ENCODE measurements around the gene EVA1C.
"Not testable (repeated sequence)": the region's sequence is repeated elsewhere in the genome, so short reads cannot be mapped to it uniquely, and the experiment has no call there.

EVA1C gene

GRCh38 chr21:32534113-32534512 is 121.6 kb downstream of the EVA1C start:
- DNase-seq, result no peak

- DNase-seq, result no peak
These were observed 123.1 kb downstream of the EVA1C start for GRCh38 chr21:32535612-32536011.

DNA sequence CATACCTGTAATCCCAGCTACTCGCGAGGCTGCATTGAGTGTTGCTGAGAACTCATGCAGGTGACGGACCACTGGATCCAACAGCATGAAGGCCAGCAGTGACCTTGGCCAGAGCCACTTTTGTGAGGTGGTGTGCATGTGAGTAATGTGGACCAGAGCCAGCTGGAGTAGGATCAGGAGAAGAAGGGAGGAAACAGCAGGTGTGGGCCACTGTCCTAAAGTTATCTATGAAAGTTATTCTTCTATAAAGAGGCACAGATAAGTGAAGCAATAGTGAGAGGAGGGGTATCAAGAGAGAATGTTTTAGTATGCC is 125.0 kb downstream of the EVA1C start:
- no peak for DNase-seq

DNA sequence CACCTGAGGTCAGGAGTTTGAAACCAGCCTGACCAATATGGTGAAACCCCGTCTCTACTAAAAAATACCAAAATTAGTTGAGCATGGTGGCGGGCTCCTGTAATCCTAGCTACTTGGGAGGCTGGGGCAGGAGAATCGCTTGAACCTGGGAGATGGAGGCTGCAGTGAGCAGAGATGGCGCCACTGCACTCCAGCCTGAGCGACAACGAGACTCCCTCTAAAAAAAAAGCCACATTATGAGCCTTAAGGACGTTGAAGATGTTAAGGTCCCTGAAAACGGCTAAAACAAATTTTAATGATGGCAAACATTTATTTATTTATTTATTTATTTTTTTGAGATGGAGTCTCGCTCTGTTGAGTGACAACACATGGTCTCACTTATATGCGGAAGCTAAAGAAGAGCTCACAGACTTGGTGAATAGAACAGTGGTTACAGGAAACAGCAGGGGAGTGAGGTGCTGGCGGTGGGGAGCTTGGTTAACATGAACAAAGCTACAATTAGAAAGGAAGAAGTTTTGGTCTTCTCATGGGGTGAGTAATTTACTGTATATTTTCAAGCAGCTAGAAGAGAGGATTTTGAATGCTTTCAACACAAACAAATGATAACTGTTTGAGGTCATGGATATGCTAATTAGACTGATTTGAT is 125.8 kb downstream of the EVA1C start:
- no peak for DNase-seq

DNA sequence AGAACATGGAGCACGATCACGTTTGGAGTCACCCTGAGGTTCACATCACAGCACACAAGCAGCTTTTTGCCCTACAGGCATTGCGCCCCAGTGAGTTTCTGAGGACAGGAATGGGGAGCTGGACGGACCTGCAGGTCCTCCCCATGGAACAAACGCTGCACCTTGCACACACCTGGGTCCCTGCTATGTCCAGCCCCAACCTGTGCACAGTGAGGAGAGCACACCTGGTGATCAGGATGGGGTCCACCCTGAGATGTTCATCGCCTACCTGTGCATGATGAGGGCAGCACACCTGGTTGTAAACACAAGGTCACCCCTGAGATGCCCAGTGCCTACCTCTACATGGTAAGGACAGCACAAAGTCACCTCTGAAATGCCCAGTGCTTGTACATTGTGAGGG is 126.9 kb downstream of the EVA1C start:
- DNase-seq, result no peak

- DNase-seq, result not testable (repeated sequence)
These were observed 130.6 kb downstream of the EVA1C start for GRCh38 chr21:32543056-32543455.

- no peak for DNase-seq
These were observed 131.5 kb downstream of the EVA1C start for GRCh38 chr21:32543975-32544374.

GRCh38 chr21:32544697-32545096 is 132.2 kb downstream of the EVA1C start:
- no peak for DNase-seq

GRCh38 chr21:32545948-32546441 is 133.5 kb downstream of the EVA1C start:
- no peak for DNase-seq

DNA sequence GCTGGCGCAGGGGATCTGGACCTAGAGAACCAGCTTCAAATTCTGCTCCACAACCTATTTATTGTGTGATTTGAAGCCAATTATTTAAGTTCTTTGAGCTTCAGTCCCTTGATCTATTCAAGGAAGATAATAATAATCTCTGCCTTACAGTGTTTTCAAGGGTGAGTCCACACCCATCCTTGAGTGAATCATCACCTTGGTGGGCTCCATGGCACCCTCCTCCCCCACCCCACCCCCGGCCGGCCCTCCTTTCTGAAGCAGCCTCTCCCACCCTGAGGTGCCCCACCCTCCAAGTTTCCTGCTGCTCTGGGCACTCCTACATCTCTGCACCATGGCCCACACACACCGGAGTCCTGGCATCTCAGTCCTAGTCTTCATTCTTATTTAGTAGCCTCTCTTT is 134.5 kb downstream of the EVA1C start:
- DNase-seq, result no peak

GRCh38 chr21:32548978-32549377 is 136.5 kb downstream of the EVA1C start:
- DNase-seq, result no peak

- no peak for DNase-seq
These were observed 136.9 kb downstream of the EVA1C start for GRCh38 chr21:32549440-32549839.

DNA sequence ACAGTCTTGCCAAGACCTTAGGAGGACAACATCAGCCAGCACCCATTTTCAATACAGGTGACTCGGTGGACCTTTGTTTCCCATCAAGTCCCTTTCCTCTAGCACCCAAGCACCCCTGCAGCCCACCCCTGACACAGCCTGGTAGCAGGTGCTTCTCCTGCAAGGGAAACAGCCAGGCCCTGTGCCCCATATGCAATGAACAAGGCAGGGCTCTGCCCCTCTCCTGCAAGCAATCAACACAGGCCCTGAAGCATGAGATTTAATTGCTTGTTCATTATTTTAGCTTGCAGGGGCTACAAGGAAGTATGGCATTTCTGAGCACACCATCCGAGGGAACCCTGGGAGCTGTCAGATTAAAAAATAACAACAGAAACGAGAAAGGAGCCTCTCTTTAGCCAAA is 137.4 kb downstream of the EVA1C start:
- no peak for DNase-seq

DNA sequence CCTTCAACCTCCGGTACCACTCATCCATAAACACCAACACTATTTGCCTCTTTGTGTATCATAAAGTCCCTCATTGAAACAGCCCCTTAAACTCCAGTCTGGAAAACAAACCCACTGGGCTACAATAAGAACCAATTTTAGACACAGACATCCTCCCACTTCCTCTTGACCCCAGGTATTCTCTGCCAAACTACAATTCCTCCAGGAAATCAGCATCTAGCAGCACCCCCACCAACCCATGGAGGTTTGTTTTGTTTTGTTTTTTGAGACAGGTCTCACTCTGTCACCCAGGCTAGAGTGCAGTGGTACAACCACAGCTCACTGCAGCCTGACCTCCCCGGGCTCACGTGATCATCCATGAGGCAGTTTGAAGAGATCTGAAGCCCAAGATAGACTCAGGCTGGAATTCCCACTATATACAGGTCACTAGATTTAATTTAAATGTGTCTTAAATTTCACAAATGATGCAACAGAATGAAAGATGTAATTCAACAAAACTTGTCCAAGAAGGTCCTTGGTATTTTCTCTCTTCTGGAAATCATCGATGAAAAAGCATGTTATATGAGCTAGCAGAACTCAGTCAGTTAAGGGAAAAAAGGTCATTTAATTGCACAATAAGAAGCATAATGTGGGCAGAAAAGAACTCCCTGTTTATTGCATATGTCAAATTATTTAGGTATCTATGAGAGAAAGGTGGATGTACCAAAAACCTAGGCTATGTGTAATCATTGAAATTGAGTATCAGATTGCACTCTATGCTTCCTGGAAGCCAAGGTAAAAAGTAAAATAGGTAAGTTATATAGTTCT is 142.5 kb downstream of the EVA1C start:
- DNase-seq, result no peak

- no peak for DNase-seq
These were observed 145.6 kb downstream of the EVA1C start for GRCh38 chr21:32558106-32558505.

DNA sequence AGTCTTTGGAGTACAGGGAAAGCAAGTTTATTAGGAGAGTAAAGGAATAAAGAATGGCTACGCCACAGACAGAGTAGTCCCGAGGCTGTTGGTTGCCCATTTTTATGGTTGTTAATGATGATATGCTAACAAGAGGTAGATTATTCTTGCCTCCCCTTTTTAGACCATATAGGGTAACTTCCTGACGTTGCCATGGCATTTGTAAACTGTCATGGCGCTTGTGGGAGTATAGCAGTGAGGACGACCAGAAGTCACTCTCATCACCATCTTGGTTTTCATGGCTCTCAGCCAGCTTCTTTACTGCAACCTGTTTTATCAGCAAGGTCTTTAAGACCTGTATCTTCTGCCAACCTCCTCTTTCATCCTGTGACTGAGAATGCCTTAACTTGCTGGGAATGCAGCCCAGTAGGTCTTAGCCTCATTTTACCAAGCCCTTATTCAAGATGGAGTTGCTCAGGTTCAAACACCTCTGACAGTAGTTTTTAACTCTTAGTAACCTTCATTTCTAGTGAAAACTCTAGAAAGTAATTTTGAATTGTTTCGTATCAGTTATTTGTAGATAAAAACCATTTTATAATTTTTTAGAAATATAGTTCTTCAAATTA is 146.6 kb downstream of the EVA1C start:
- DNase-seq, result no peak

- DNase-seq, result no peak
These were observed 148.4 kb downstream of the EVA1C start for GRCh38 chr21:32560896-32561295.

DNA sequence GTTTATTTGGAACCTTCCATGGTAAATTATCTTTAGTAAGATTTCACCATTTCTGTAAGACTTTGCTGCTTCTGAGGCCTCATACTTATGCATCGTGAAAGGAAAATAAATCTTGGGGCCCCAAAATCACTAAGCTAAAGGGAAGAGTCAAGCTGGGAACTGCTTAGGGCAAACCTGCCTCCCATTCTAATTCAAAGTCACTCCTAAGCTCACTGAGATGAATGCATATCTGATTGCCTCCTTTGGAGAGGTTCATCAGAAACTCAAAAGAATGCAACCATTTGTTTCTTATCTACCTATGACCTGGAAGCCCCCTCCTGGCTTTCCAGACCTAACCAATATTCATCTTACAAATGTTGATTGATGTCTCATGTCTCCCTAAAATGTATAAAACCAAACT is 149.0 kb downstream of the EVA1C start:
- not testable (repeated sequence) for DNase-seq

DNA sequence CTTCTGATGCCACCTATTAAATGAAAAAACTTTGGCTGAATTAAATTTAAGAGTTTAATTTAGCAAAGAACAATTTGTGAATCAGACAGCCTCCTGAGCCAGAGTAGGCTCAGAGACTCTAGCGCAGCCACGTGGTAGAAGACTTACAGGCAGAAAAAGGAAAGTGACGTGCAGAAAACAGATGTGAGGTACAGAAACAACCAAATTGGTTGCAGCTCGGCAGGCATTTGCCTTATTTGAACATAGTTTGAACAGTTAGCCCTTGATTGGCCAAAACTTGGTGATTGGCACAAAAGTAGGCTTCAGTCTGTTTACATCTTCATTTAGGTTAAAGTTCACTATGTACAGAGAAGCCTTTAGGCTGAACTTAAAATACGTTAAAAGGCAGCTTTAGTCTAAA is 149.9 kb downstream of the EVA1C start:
- no peak for DNase-seq

- DNase-seq, result no peak
These were observed 150.4 kb downstream of the EVA1C start for GRCh38 chr21:32562915-32563314.
